IMR-90 (cell line): ENCODE data around the gene NINJ2. TPM values are rescaled to one million over a fixed set of nuclear protein-coding genes. Genes with fewer than 3 reads are reported as not detected.
"Not testable (repeated sequence)": the region's sequence is repeated elsewhere in the genome, so short reads cannot be mapped to it uniquely, and the experiment has no call there.

Experiments used
- ATAC-seq: fragments of 200-7000 bp; cut with Tn5 transposase; 2 replicates; pipeline ENCODE4 v1.9.1; 2020; ENCODE audit warnings: low read depth, mild to moderate bottlenecking, moderate library complexity
- BruUV-seq: library from RNA; stranded (reverse); fragments of 400-500 nt; replicated peaks from 2 replicates; lab custom pipeline; 2021; lab: Mats Ljungman, UMichigan
- CTCF ChIA-PET: fragments of 300-600 bp; formaldehyde crosslinking; extraction: SDS; loops from one replicate; lab custom pipeline; 2021; ENCODE audit warnings: antibody characterized with exemption; lab: Yijun Ruan, JAX
- POLR2A ChIA-PET: fragments of 300-600 bp; sonication (Branson Sonifier 250); formaldehyde crosslinking; loops from one replicate; lab custom pipeline; 2022; ENCODE audit warnings: antibody characterized with exemption; ENCODE audit not compliant: unreplicated experiment; lab: Charles Lee
- DNase-seq: peaks from one replicate; pipeline ENCODE4 v3.0.0; 2013
- H2AFZ ChIP-seq: replicated peaks from 2 replicates; pipeline ENCODE3; 2013; ENCODE audit warnings: low read length, mild to moderate bottlenecking; ENCODE audit not compliant: poor library complexity
- H2AK5ac ChIP-seq: 2 replicates; pipeline ENCODE4 v1.6.1; 2013; ENCODE audit warnings: low read depth, low read length, inconsistent platforms
- H2AK9ac ChIP-seq: replicated peaks from 2 replicates; pipeline ENCODE3; 2013; ENCODE audit warnings: mild to moderate bottlenecking, low read depth, low read length, moderate library complexity; ENCODE audit not compliant: poor library complexity
- H2BK120ac ChIP-seq: 2 replicates; pipeline ENCODE4 v1.6.1; 2013; ENCODE audit warnings: low read depth, low read length, inconsistent platforms
- H2BK15ac ChIP-seq: 3 replicates; pipeline ENCODE4 v1.6.1; 2013; ENCODE audit warnings: low read depth, low read length, inconsistent platforms
- H2BK20ac ChIP-seq: 2 replicates; pipeline ENCODE4 v1.6.1; 2013; ENCODE audit warnings: low read depth, mild to moderate bottlenecking, inconsistent platforms, low read length, moderate library complexity
- H2BK5ac ChIP-seq: 2 replicates; pipeline ENCODE4 v1.6.1; 2013; ENCODE audit warnings: mild to moderate bottlenecking, low read depth, low read length, inconsistent platforms; ENCODE audit not compliant: poor library complexity, severe bottlenecking
- H3K14ac ChIP-seq: replicated peaks from 2 replicates; pipeline ENCODE4 v1.6.1; 2013; ENCODE audit warnings: low read depth, low read length, inconsistent platforms
- H3K18ac ChIP-seq: 2 replicates; pipeline ENCODE4 v1.6.1; 2013; ENCODE audit warnings: low read depth, low read length, control low read depth
- H3K23ac ChIP-seq: 2 replicates; pipeline ENCODE4 v1.6.1; 2013; ENCODE audit warnings: low read depth, low read length, inconsistent platforms
- H3K27ac ChIP-seq: 2 replicates; pipeline ENCODE4 v1.5.1; 2013; ENCODE audit warnings: mild to moderate bottlenecking, control low read depth, low read length; ENCODE audit not compliant: insufficient read depth
- H3K27me3 ChIP-seq: 2 replicates; pipeline ENCODE4 v1.6.1; 2013; ENCODE audit warnings: low read length; ENCODE audit not compliant: control insufficient read depth, insufficient read depth
- H3K36me3 ChIP-seq: 2 replicates; pipeline ENCODE4 v1.6.1; 2013; ENCODE audit warnings: low read length, mixed read lengths; ENCODE audit not compliant: control insufficient read depth, insufficient read depth
- H3K4ac ChIP-seq: 2 replicates; pipeline ENCODE4 v1.6.1; 2013; ENCODE audit warnings: low read depth, low read length, inconsistent platforms
- H3K4me1 ChIP-seq: 2 replicates; pipeline ENCODE4 v1.6.1; 2013; ENCODE audit warnings: low read length, mixed read lengths; ENCODE audit not compliant: control insufficient read depth, insufficient read depth
- H3K4me2 ChIP-seq: 2 replicates; pipeline ENCODE4 v1.6.1; 2013; ENCODE audit warnings: low read depth, mild to moderate bottlenecking, control low read depth, low read length, moderate library complexity
- H3K4me3 ChIP-seq: 2 replicates; pipeline ENCODE4 v1.5.1; 2013; ENCODE audit warnings: low read depth, mild to moderate bottlenecking, control low read depth, low read length, moderate library complexity; ENCODE audit not compliant: insufficient read depth
- H3K56ac ChIP-seq: 2 replicates; pipeline ENCODE4 v1.6.1; 2013; ENCODE audit warnings: low read length, inconsistent platforms; ENCODE audit not compliant: insufficient read depth; ENCODE audit errors: extremely low read depth
- H3K79me1 ChIP-seq, 2 experiments: 2 replicates each; pipeline ENCODE4 v1.6.1; 2013; ENCODE audit warnings: low read length in 2 of 2, inconsistent platforms in 1 of 2, low read depth in 1 of 2
- H3K9ac ChIP-seq: 2 replicates; pipeline ENCODE4 v1.6.1; 2013; ENCODE audit warnings: low read depth, low read length, control low read depth
- H3K9me1 ChIP-seq: 2 replicates; pipeline ENCODE4 v1.6.1; 2013; ENCODE audit warnings: low read length, inconsistent platforms; ENCODE audit not compliant: insufficient read depth
- H3K9me3 ChIP-seq: 2 replicates; pipeline ENCODE4 v1.6.1; 2013; ENCODE audit warnings: low read length; ENCODE audit not compliant: control insufficient read depth, insufficient read depth
- H4K20me1 ChIP-seq: 2 replicates; pipeline ENCODE4 v1.6.1; 2013; ENCODE audit warnings: low read length, inconsistent platforms; ENCODE audit not compliant: insufficient read depth
- H4K5ac ChIP-seq: 2 replicates; pipeline ENCODE4 v1.6.1; 2013; ENCODE audit warnings: mild to moderate bottlenecking, low read depth, low read length, control low read depth
- H4K8ac ChIP-seq, 2 experiments: 2 replicates each; pipeline ENCODE4 v1.6.1; 2013; ENCODE audit warnings: low read depth in 2 of 2, low read length in 2 of 2, control low read depth in 1 of 2, inconsistent platforms in 1 of 2
- H4K91ac ChIP-seq: 2 replicates; pipeline ENCODE4 v1.6.1; 2013; ENCODE audit warnings: low read depth, low read length, inconsistent platforms; ENCODE audit not compliant: insufficient read depth
- WGBS, 2 experiments: methylation state at CpG; one replicate each; pipeline versions ENCODE4 v1.1.5 to v1.1.7; 2013; ENCODE audit warnings: missing lambda C conversion rate in 2 of 2; ENCODE audit not compliant: insufficient read length in 1 of 2; ENCODE audit errors: extremely low coverage in 2 of 2; 5-methylcytosine and 5-hydroxymethylcytosine counted together
- dilution Hi-C: fragments of 300-500 bp; cut with HindIII; formaldehyde crosslinking; loops from one replicate; pipeline ENCODE4 v1.14.3; 2018; ENCODE audit warnings: low sequenced_read_pairs; ENCODE audit not compliant: unreplicated experiment
- in situ Hi-C: fragments of 300-500 bp; cut with MboI; formaldehyde crosslinking; loops from 3 replicates; pipeline ENCODE4 v1.14.3; 2019; ENCODE audit warnings: low sequenced_read_pairs, inconsistent platforms, mixed read lengths
- intact Hi-C: fragments of 100-400 bp; cut with micrococcal nuclease; formaldehyde crosslinking; loops from 2 replicates; pipeline ENCODE4 v1.10.0; 2022
- polyA plus RNA-seq, 3 experiments: library from polyadenylated mRNA; depleted of rRNA; stranded (reverse); fragments of >200 nt; gene quantifications; 2 replicates each; pipeline ENCODE4 v1.2.3, GENCODE V29; 2012; ENCODE audit warnings: low replicate concordance in 1 of 3
- total RNA-seq: library from RNA; depleted of rRNA; stranded (reverse); fragments of >200 nt; gene quantifications from 2 replicates; pipeline ENCODE4 v1.2.3, GENCODE V29; 2012

Gene NINJ2
- total and polyA plus RNA-seq, 2 of the 4 experiments (the other 2 are of a cell fraction), result not detected

- H3K18ac ChIP-seq, H2BK15ac ChIP-seq, H3K9ac ChIP-seq, H4K8ac ChIP-seq, CTCF ChIA-PET, H3K27ac ChIP-seq, ATAC-seq, H4K20me1 ChIP-seq, H2AK9ac ChIP-seq, H2BK20ac ChIP-seq, H3K56ac ChIP-seq, dilution Hi-C loops, H3K23ac ChIP-seq, H2BK5ac ChIP-seq, BruUV-seq, H4K91ac ChIP-seq, H3K4me2 ChIP-seq, DNase-seq, H3K79me1 ChIP-seq, H3K4me1 ChIP-seq, H3K14ac ChIP-seq, H3K9me1 ChIP-seq, POLR2A ChIA-PET, H3K4ac ChIP-seq, H3K27me3 ChIP-seq, in situ Hi-C loops, H4K5ac ChIP-seq, intact Hi-C loops, H2AK5ac ChIP-seq, H2AFZ ChIP-seq, H3K4me3 ChIP-seq, H3K36me3 ChIP-seq, H2BK120ac ChIP-seq: not testable (repeated sequence)
- peaks cover 14% of the 10 kb centered on the region for H3K9me3 ChIP-seq
- WGBS, 2 experiments, result no CpG with 5 or more reads among the region's 4 CpGs
Measured at GRCh38 chr12:698222-698621, 35.0 kb upstream of the NINJ2 start.
